GM23248 (cell line): ENCODE measurements around the gene MEGF9. TPM values are rescaled to one million over a fixed set of nuclear protein-coding genes. Genes with fewer than 3 reads are reported as not detected.

Experiments
- DNase-seq: peaks from one replicate; pipeline ENCODE4 v3.0.0-alpha.2; 2015
- H2AFZ ChIP-seq: fragments of 200-600 bp; sonication (generic); 2 replicates; pipeline ENCODE4 v1.6.1; 2016; ENCODE audit warnings: antibody characterized with exemption
- H3F3A ChIP-seq: fragments of 200-600 bp; sonication (generic); 2 replicates; pipeline ENCODE4 v1.6.1; 2016; ENCODE audit warnings: mild to moderate bottlenecking, antibody characterized with exemption, mixed run types; ENCODE audit not compliant: insufficient read depth
- H3K27ac ChIP-seq: fragments of 200-600 bp; sonication (generic); 2 replicates; pipeline ENCODE4 v1.5.1; 2016; ENCODE audit warnings: mild to moderate bottlenecking
- H3K27me3 ChIP-seq: fragments of 200-600 bp; sonication (generic); replicated peaks from 2 replicates; pipeline ENCODE4 v1.6.1; 2016; ENCODE audit warnings: mild to moderate bottlenecking; ENCODE audit not compliant: insufficient read depth
- H3K36me3 ChIP-seq: fragments of 200-600 bp; sonication (generic); 2 replicates; pipeline ENCODE4 v1.6.1; 2016; ENCODE audit warnings: low read depth, mild to moderate bottlenecking
- H3K4me1 ChIP-seq: fragments of 200-600 bp; sonication (generic); 2 replicates; pipeline ENCODE4 v1.6.1; 2016; ENCODE audit warnings: mild to moderate bottlenecking; ENCODE audit not compliant: insufficient read depth
- H3K4me2 ChIP-seq: fragments of 200-600 bp; sonication (generic); one replicate; pipeline ENCODE4 v1.6.1; 2016; ENCODE audit warnings: mild to moderate bottlenecking; ENCODE audit not compliant: unreplicated experiment
- H3K4me3 ChIP-seq: fragments of 200-600 bp; sonication (generic); 2 replicates; pipeline ENCODE4 v1.5.1; 2016; ENCODE audit warnings: mild to moderate bottlenecking
- H3K79me2 ChIP-seq: fragments of 200-600 bp; sonication (generic); 2 replicates; pipeline ENCODE4 v1.6.1; 2016; ENCODE audit warnings: mild to moderate bottlenecking; ENCODE audit not compliant: insufficient read depth
- H3K9ac ChIP-seq: fragments of 200-600 bp; sonication (generic); 2 replicates; pipeline ENCODE4 v1.6.1; 2016; ENCODE audit warnings: mild to moderate bottlenecking
- H3K9me2 ChIP-seq: fragments of 200-600 bp; sonication (generic); 2 replicates; pipeline ENCODE4 v1.6.1; 2016; ENCODE audit warnings: mixed run types, mild to moderate bottlenecking, moderate library complexity; ENCODE audit not compliant: insufficient read depth
- H3K9me3 ChIP-seq: fragments of 200-600 bp; sonication (generic); one replicate; pipeline ENCODE4 v1.6.1; 2017; ENCODE audit warnings: low read depth
- H4K20me1 ChIP-seq: fragments of 200-600 bp; sonication (generic); 2 replicates; pipeline ENCODE4 v1.6.0; 2016; ENCODE audit not compliant: insufficient read depth
- EZH2 ChIP-seq: fragments of 200-600 bp; sonication (generic); IDR thresholded peaks from 2 replicates; pipeline ENCODE4 v1.6.1; 2018; ENCODE audit warnings: antibody characterized with exemption, mild to moderate bottlenecking; ENCODE audit not compliant: insufficient read depth, poor library complexity, severe bottlenecking
- EZH2phosphoT487 ChIP-seq: fragments of 200-600 bp; sonication (generic); IDR thresholded peaks from 2 replicates; pipeline ENCODE4 v1.6.1; 2018; ENCODE audit warnings: antibody characterized with exemption, moderate library complexity, mild to moderate bottlenecking, low read depth; ENCODE audit not compliant: insufficient read depth
- WGBS, 2 experiments: methylation state at CpG; one replicate each; pipeline ENCODE4 v1.1.6; 2015 to 2017; ENCODE audit warnings: low lambda C conversion rate in 2 of 2, low coverage in 1 of 2; ENCODE audit errors: missing lambda C conversion rate in 2 of 2; 5-methylcytosine and 5-hydroxymethylcytosine counted together
- in situ Hi-C: fragments of 300-500 bp; cut with MboI; formaldehyde crosslinking; loops from 2 replicates; pipeline ENCODE4 v1.15.0; 2020
- polyA plus RNA-seq: library from polyadenylated mRNA; unstranded; fragments of >200 nt; fragmentation: Nextera tagmentation; extraction: Ambion mirVana; gene quantifications from 2 replicates; pipeline ENCODE4 v1.2.1, GENCODE V29; 2016
- total RNA-seq: library from RNA; depleted of rRNA; stranded (reverse); fragments of >200 nt; shearing (Covaris generic); gene quantifications from 2 replicates; pipeline ENCODE4 v1.2.3, GENCODE V29; 2014

MEGF9 gene
- total and polyA plus RNA-seq, 2 experiments from 2014 or later = 2.1 to 3.8 TPM

DNA sequence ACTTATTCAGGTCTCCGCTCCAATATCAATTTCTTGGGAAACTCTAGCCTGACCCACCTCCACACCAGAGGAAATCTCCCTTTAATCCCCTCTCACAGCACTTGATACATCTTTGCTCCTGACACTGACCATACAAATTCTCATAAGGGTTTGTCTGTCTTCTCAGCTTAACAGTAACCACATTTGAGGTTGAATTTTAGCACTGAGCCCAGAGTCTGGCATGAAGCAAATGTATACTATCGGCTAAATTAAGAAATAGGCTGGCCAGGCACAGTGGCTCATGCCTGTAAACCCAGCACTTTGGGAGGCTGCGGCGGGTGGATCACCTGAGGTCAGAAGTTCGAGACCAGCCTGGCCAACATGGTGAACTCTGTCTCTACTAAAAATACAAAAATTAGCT, 144.0 kb downstream of the MEGF9 start:
- peak overlapping the region; percentile 64; the same call in 1 of the 2 replicates for H3K9ac ChIP-seq
- peaks cover 23% of the 10 kb centered on the region for H3F3A ChIP-seq
- no peak for TF ChIP-seq EZH2
- no peak for TF ChIP-seq EZH2phosphoT487
- peaks cover 43% of the 10 kb centered on the region for H3K79me2 ChIP-seq
- WGBS, 2 experiments = 87 to 91% methylated on average over 5 of the region's 5 CpGs
- H3K27me3 ChIP-seq = no peaks in the 10 kb centered on the region
- in situ Hi-C loops = no loop called here
- no peaks in the 10 kb centered on the region for H3K9me2 ChIP-seq
- no peak overlapping the region for H3K4me3 ChIP-seq
- peaks cover 25% of the 10 kb centered on the region; the same call in 1 of the 2 replicates for H3K36me3 ChIP-seq
- no peaks in the 10 kb centered on the region for H3K9me3 ChIP-seq
- H3K27ac ChIP-seq = peak overlapping the region; percentile 82
- no peak overlapping the region for H3K4me2 ChIP-seq
- no peak overlapping the region for H2AFZ ChIP-seq
- H3K4me1 ChIP-seq = peaks cover 24% of the 10 kb centered on the region
- DNase-seq = no peak
- H4K20me1 ChIP-seq = no peaks in the 10 kb centered on the region

DNA sequence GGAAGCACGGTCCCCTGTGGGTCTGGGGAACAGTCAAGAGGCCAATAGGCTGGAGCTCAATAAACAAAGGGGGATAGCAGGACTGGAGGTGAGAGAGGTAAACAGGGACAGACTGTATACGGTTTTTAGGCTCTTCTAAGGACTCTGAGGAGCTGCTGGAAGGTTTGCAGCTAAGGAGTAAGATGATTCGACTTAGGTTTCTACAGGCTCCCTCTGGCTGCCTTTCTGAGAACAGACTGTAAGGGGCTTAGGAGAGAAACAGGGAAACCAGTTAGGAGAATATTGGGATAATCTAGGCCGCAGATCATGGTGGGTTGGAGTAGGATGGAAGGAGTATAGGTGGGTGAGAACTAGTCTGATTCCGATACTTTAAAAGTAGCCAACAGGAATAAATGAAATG, 144.7 kb downstream of the MEGF9 start:
- Histone ChIP-seq H3K4me3 (no peak overlapping the region), H3K27ac (no peak overlapping the region), H3K27me3 (no peaks in the 10 kb centered on the region), H3K9ac (no peak overlapping the region), H3K36me3 (peaks cover 29% of the 10 kb centered on the region; the same call in 1 of the 2 replicates), H3F3A (peaks cover 23% of the 10 kb centered on the region), H3K9me2 (no peaks in the 10 kb centered on the region), H3K9me3 (no peaks in the 10 kb centered on the region), H3K4me1 (peaks cover 24% of the 10 kb centered on the region), H3K79me2 (peaks cover 35% of the 10 kb centered on the region), H3K4me2 (no peak overlapping the region), H2AFZ (no peak overlapping the region), H4K20me1 (no peaks in the 10 kb centered on the region)
- TF ChIP-seq EZH2phosphoT487 (no peak), EZH2 (no peak)
- DNase-seq = peak; percentile 15
- in situ Hi-C loops = no loop called here
- 96 to 98% methylated on average over 5 of the region's 5 CpGs for WGBS, 2 experiments

DNA sequence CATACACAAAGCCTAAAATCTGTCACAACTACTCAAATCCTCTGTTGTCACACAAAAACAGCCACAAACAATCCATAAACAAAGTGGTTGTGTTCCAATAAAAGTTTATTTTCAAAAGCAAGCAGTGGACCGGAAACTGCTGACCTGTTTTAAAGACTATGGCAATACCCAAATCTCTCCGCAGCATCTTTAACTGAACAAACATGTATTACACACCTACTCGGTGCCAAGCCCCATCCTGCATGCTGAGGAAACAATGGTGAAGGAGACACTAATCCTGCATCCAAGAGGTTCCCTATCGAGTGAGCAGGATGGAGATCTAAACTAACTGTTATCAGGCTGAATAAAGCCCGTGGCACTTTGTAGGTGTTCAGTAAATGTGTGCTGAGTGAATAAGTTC, 145.5 kb downstream of the MEGF9 start:
- Histone ChIP-seq H3K4me2 (no peak overlapping the region), H3K9ac (no peak overlapping the region), H3K9me3 (no peaks in the 10 kb centered on the region), H3K36me3 (peaks cover 29% of the 10 kb centered on the region; the same call in 1 of the 2 replicates), H3K27ac (no peak overlapping the region), H3K79me2 (peaks cover 28% of the 10 kb centered on the region), H3K27me3 (no peaks in the 10 kb centered on the region), H3K4me1 (peaks cover 24% of the 10 kb centered on the region), H3K4me3 (no peak overlapping the region), H3F3A (peaks cover 23% of the 10 kb centered on the region), H3K9me2 (no peaks in the 10 kb centered on the region), H4K20me1 (no peaks in the 10 kb centered on the region), H2AFZ (no peak overlapping the region)
- DNase-seq = no peak
- in situ Hi-C loops = no loop called here
- WGBS, 2 experiments = 98% methylated on average over 5 of the region's 5 CpGs
- TF ChIP-seq EZH2phosphoT487 (no peak), EZH2 (no peak)

DNA sequence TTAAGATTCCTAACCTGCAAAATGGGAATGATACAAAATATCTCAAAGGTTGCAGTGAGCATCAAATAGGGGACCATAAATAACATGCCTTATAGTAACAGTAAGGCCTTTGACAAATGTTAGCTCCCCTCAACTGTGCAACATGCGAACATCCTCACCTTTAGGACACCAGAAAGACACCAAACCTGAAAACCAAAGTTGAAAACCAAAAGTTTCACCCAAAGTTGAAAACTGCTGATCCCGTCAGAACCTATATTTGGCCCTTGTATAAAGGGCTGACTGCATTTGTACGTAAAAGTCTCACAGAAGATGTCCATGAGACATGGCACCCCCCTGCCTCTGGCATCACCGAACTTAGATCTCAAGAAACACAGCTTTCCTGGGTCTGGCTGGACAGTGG, 146.4 kb downstream of the MEGF9 start:
- Histone ChIP-seq H3K27me3 (no peaks in the 10 kb centered on the region), H3K9me2 (no peaks in the 10 kb centered on the region), H3K36me3 (peaks cover 29% of the 10 kb centered on the region; the same call in 1 of the 2 replicates), H4K20me1 (no peaks in the 10 kb centered on the region), H3K27ac (no peak overlapping the region), H3K9ac (no peak overlapping the region), H3K4me2 (no peak overlapping the region), H3F3A (peaks cover 21% of the 10 kb centered on the region), H3K79me2 (peaks cover 27% of the 10 kb centered on the region), H2AFZ (no peak overlapping the region), H3K4me1 (peaks cover 24% of the 10 kb centered on the region), H3K4me3 (no peak overlapping the region), H3K9me3 (no peaks in the 10 kb centered on the region)
- DNase-seq = no peak
- 96 to 99% methylated on average over 4 of the region's 4 CpGs for WGBS, 2 experiments
- TF ChIP-seq EZH2phosphoT487 (no peak), EZH2 (no peak)
- in situ Hi-C loops = no loop called here

DNA sequence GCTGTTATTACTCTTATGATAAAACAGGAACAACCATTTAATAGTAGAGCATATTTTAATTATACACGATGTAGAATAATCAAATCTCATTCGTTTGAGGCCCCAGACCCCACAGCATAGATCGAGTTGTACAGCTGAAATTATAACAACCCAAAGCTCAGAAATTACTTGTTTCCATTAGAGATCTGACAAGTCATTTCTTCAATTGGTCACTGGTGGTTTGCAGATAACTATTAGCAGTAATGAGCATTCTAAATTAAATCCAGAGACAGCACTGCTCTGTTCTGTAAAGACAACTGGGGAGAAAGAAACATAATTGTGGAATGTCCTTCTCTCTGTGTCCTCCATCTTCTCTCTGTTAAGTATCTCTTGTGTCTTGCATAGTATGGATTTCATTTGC, 147.2 kb downstream of the MEGF9 start:
- H3K9ac ChIP-seq = no peak overlapping the region
- no peak overlapping the region for H2AFZ ChIP-seq
- H3K36me3 ChIP-seq = peaks cover 29% of the 10 kb centered on the region; the same call in 1 of the 2 replicates
- H3K27ac ChIP-seq = no peak overlapping the region
- no peaks in the 10 kb centered on the region for H4K20me1 ChIP-seq
- H3K9me3 ChIP-seq = no peaks in the 10 kb centered on the region
- no peaks in the 10 kb centered on the region for H3K9me2 ChIP-seq
- H3F3A ChIP-seq = peaks cover 13% of the 10 kb centered on the region
- no peak for DNase-seq
- peaks cover 26% of the 10 kb centered on the region; the same call in 1 of the 2 replicates for H3K79me2 ChIP-seq
- no peak overlapping the region for H3K4me2 ChIP-seq
- H3K27me3 ChIP-seq = no peaks in the 10 kb centered on the region
- no peak for TF ChIP-seq EZH2phosphoT487
- no peak for TF ChIP-seq EZH2
- in situ Hi-C loops = no loop called here
- H3K4me1 ChIP-seq = peaks cover 19% of the 10 kb centered on the region
- no peak overlapping the region for H3K4me3 ChIP-seq
- 97 to 99% methylated on average over 3 of the region's 3 CpGs for WGBS, 2 experiments
